HCT116 (cell line): Measurements from ENCODE around the gene GPI. TPM values are rescaled to one million over a fixed set of nuclear protein-coding genes. Genes with fewer than 3 reads are reported as not detected.

Source experiments
- ATAC-seq: fragments of 200-7000 bp; cut with Tn5 transposase; 2 replicates; pipeline ENCODE4 v1.9.1; 2020; ENCODE audit warnings: mild to moderate bottlenecking, moderate library complexity
- BruUV-seq: library from RNA; stranded (reverse); fragments of 400-500 nt; replicated peaks from 2 replicates; lab custom pipeline; 2021; lab: Mats Ljungman, UMichigan
- CTCF ChIA-PET: fragments of 300-600 bp; sonication (Branson Sonifier 250); formaldehyde crosslinking; loops from one replicate; lab custom pipeline; 2021; ENCODE audit warnings: antibody characterized with exemption; lab: Charles Lee
- POLR2A ChIA-PET: fragments of 300-600, 350-600 bp; sonication (Branson Sonifier 250); formaldehyde crosslinking; loops from one replicate; lab custom pipeline; 2021; ENCODE audit warnings: antibody characterized with exemption; lab: Charles Lee
- RAD21 ChIA-PET, 2 experiments: fragments of 300-600 bp; sonication (Branson Sonifier 250); formaldehyde crosslinking; loops; one replicate each; lab custom pipeline; 2023; ENCODE audit warnings: low total read pairs in 2 of 2; ENCODE audit not compliant: uncharacterized antibody in 2 of 2, unreplicated experiment in 2 of 2, low non-redundant PET in 1 of 2; lab: Charles Lee
- DNase-seq: peaks from one replicate; pipeline ENCODE4 v3.0.0-alpha.2; 2010; ENCODE audit warnings: low read depth, low spot score
- H2AFZ ChIP-seq: fragments of 200-600 bp; shearing (Covaris generic), sonication (generic); 2 replicates; pipeline ENCODE4 v1.6.1; 2017; ENCODE audit warnings: low read depth, mixed run types, mixed read lengths, antibody characterized with exemption, low read length; ENCODE audit not compliant: poor library complexity, severe bottlenecking
- H3K27ac ChIP-seq: 2 replicates; pipeline ENCODE4 v1.5.1; 2012; ENCODE audit warnings: low read depth, low read length
- H3K27me3 ChIP-seq: fragments of 200-600 bp; sonication (generic); 2 replicates; pipeline ENCODE4 v1.6.1; 2016; ENCODE audit warnings: mixed run types, low read length, mixed read lengths; ENCODE audit not compliant: insufficient read depth
- H3K36me3 ChIP-seq, 2 experiments: fragments of 200-500 bp in 1 of 2; fragments of 200-600 bp in 1 of 2; sonication (Bioruptor generic) in 1 of 2; sonication (generic) in 1 of 2; 2 replicates each; pipeline versions ENCODE4 v1.5.1 to v1.6.1; 2014 to 2016; ENCODE audit warnings: low read length in 2 of 2, inconsistent platforms in 1 of 2, mixed read lengths in 1 of 2, mixed run types in 1 of 2; ENCODE audit not compliant: insufficient read depth in 2 of 2, control insufficient read depth in 1 of 2
- H3K4me1 ChIP-seq, 2 experiments: fragments of 200-600 bp in 1 of 2; sonication (generic) in 1 of 2; 2 replicates each; pipeline versions ENCODE4 v1.5.1 to v1.6.1; 2012 to 2017; ENCODE audit warnings: low read length in 2 of 2, inconsistent platforms in 1 of 2, mild to moderate bottlenecking in 1 of 2, mixed read lengths in 1 of 2, mixed run types in 1 of 2, moderate library complexity in 1 of 2; ENCODE audit not compliant: insufficient read depth in 2 of 2, control insufficient read depth in 1 of 2
- H3K4me2 ChIP-seq: fragments of 200-600 bp; sonication (generic); 2 replicates; pipeline ENCODE4 v1.6.1; 2017; ENCODE audit warnings: mixed run types, low read length, mixed read lengths
- H3K4me3 ChIP-seq, 2 experiments: fragments of 200-600 bp in 1 of 2; sonication (generic) in 1 of 2; replicated peaks in 1 of 2; 2 replicates each; pipeline ENCODE4 v1.5.1; 2011 to 2016; ENCODE audit warnings: low read length in 2 of 2, control low read depth in 1 of 2, low read depth in 1 of 2, mild to moderate bottlenecking in 1 of 2, mixed read lengths in 1 of 2, mixed run types in 1 of 2
- H3K79me2 ChIP-seq: fragments of 200-600 bp; sonication (generic); 2 replicates; pipeline ENCODE4 v1.6.1; 2017; ENCODE audit warnings: mild to moderate bottlenecking, mixed run types, low read length, moderate library complexity, mixed read lengths; ENCODE audit not compliant: insufficient read depth
- H3K9ac ChIP-seq: fragments of 200-600 bp; sonication (generic); 2 replicates; pipeline ENCODE4 v1.6.1; 2016; ENCODE audit warnings: low read length, mixed read lengths
- H3K9me2 ChIP-seq: fragments of 200-600 bp; sonication (generic), shearing (Covaris generic); 2 replicates; pipeline ENCODE4 v1.6.1; 2017; ENCODE audit warnings: mixed run types, mild to moderate bottlenecking, moderate library complexity; ENCODE audit not compliant: insufficient read depth
- H3K9me3 ChIP-seq, 2 experiments: fragments of 200-500 bp in 1 of 2; fragments of 200-600 bp in 1 of 2; sonication (Bioruptor generic) in 1 of 2; sonication (generic) in 1 of 2; 2 replicates each; pipeline ENCODE4 v1.6.1; 2014 to 2017; ENCODE audit warnings: low read length in 2 of 2, mixed read lengths in 2 of 2, inconsistent platforms in 1 of 2, low read depth in 1 of 2, mild to moderate bottlenecking in 1 of 2, mixed run types in 1 of 2, moderate library complexity in 1 of 2; ENCODE audit not compliant: control insufficient read depth in 1 of 2, insufficient read depth in 1 of 2
- H4K20me1 ChIP-seq: fragments of 200-600 bp; sonication (generic), shearing (Covaris generic); 2 replicates; pipeline ENCODE4 v1.6.1; 2017; ENCODE audit warnings: mixed run types, mild to moderate bottlenecking, moderate library complexity; ENCODE audit not compliant: insufficient read depth
- CEBPB ChIP-seq: IDR thresholded peaks from 2 replicates; pipeline ENCODE4 v1.6.1; 2012; ENCODE audit warnings: low read depth
- JUND ChIP-seq: IDR thresholded peaks from 2 replicates; pipeline ENCODE4 v1.6.1; 2012
- SP1 ChIP-seq: IDR thresholded peaks from 2 replicates; pipeline ENCODE4 v1.6.1; 2012; ENCODE audit warnings: low read depth
- ZNF274 ChIP-seq: fragments of 200-500 bp; sonication (Bioruptor generic); IDR thresholded peaks from 2 replicates; pipeline ENCODE4 v1.6.1; 2014; ENCODE audit warnings: mild to moderate bottlenecking, low read depth, low read length, inconsistent platforms
- intact Hi-C: fragments of 100-400 bp; cut with micrococcal nuclease; formaldehyde crosslinking; loops from 2 replicates; pipeline ENCODE4 v1.10.0; 2022
- total RNA-seq: library from RNA; stranded (reverse); gene quantifications from one replicate; pipeline ENCODE4 v1.2.1, GENCODE V29; 2021; ENCODE audit not compliant: unreplicated experiment

The GPI gene
- total RNA-seq, 1 experiment from 2014 or later, result 787 TPM

DNA sequence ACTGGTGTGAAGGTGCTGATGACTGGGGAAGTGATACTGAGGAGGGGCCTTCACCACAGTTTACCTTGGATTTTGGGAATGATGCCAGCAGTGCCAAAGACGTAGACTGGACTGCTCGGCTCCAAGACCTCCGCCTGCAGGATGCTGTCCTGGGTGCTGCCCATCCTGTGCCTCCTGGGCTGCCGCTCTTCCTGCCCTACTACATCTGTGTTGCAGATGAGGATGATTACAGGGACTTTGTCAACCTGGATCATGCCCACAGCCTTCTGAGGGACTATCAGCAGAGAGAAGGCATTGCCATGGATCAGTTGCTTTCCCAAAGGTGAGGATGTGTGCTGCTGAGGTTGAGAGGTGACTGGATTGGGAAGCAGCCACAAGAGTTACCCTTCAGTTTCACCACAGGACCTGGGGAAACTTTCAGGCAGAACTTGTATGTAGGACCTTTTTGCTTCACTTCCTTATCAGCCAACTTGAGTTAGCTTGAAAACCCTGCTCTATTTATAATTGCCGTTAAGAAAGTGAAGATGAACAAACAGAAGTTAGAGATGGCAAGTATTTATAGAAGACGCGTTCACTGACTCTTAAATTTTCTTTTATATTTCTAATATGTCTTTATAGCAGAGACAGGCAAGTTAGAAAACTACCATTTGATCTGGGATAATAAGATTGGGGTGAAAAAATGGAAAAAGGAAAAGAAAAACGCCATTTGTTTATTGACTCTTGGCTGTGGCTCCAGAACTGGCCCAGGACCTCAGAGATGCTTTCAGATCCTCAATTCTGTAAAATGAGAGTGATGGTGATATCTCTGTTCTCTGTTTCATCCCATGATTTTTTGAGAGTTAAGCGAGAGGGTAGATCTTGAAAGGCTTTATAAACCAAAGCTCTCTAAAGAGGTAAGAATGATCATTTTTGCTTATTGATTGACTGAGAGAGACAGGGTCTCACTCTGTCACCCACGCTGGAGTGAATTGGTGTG, 44.5 kb downstream of the GPI start:
- H3K9me2 ChIP-seq, result no peaks in the 10 kb centered on the region
- H3K27me3 ChIP-seq, result no peaks in the 10 kb centered on the region
- H3K79me2 ChIP-seq, result peaks cover 66% of the 10 kb centered on the region
- H3K9ac ChIP-seq, result no peak overlapping the region
- no peak overlapping the region for H2AFZ ChIP-seq
- RAD21 ChIA-PET, result no interaction called here
- peaks cover 29 to 32% of the 10 kb centered on the region in 2 experiments for H3K36me3 ChIP-seq
- POLR2A ChIA-PET, result no interaction called here
- TF ChIP-seq ZNF274, result no peak
- TF ChIP-seq, all 23 proteins: peak for 0
- peaks cover 2 to 7% of the 10 kb centered on the region in 2 experiments; a peak in 3 of 4 replicates for H3K4me1 ChIP-seq
- H3K9me3 ChIP-seq, result no peaks in the 10 kb centered on the region
- H3K4me3 ChIP-seq, result no peak overlapping the region
- H3K27ac ChIP-seq, result no peak overlapping the region
- ATAC-seq (no peak), DNase-seq (no peak)
- intact Hi-C loops, result no loop called here
- H3K4me2 ChIP-seq, result no peak overlapping the region
- BruUV-seq, result no TSS peak
- CTCF ChIA-PET, result no interaction called here
- no peaks in the 10 kb centered on the region for H4K20me1 ChIP-seq

DNA sequence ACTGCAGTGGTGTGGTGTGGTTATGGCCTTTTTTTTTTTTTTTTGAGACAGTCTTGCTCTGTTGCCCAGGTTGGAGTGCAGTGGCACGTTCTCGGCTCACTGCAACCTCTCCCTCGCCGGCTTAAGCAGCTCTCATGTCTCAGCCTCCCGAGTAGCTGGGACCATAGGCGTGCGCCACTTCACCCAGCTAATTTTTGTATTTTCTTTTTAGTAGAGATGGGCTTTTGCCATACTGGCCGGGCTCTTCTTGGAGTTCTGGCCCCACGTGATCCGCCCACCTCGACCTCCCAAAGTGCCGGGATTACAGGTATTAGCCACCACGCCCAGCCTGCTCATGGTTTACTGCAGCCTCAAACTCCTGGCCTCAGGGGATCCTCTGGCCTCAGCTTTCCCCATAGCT, 46.2 kb downstream of the GPI start:
- no peak overlapping the region for H3K27ac ChIP-seq
- H3K4me2 ChIP-seq, result no peak overlapping the region
- no peaks in the 10 kb centered on the region for H3K9me3 ChIP-seq
- H3K9ac ChIP-seq, result no peak overlapping the region
- no TSS peak for BruUV-seq
- intact Hi-C loops, result no loop called here
- H3K4me3 ChIP-seq, result no peak overlapping the region
- no peaks in the 10 kb centered on the region for H4K20me1 ChIP-seq
- ATAC-seq, result no peak
- H3K36me3 ChIP-seq, result peaks cover 40 to 43% of the 10 kb centered on the region in 2 experiments
- H3K4me1 ChIP-seq, result no peaks in the 10 kb centered on the region
- CTCF ChIA-PET, result no interaction called here
- peaks cover 49% of the 10 kb centered on the region for H3K79me2 ChIP-seq
- no peak overlapping the region for H2AFZ ChIP-seq
- H3K9me2 ChIP-seq, result no peaks in the 10 kb centered on the region
- no peaks in the 10 kb centered on the region for H3K27me3 ChIP-seq
- RAD21 ChIA-PET, result no interaction called here
- POLR2A ChIA-PET, result no interaction called here
- TF ChIP-seq SP1 (no peak), JUND (no peak), CEBPB (no peak)
- DNase-seq, result no peak
